GDM1 (cell line): ENCODE results near the gene UFD1.

ENCODE experiments used
- DNase-seq: peaks from one replicate; lab custom pipeline; 2025; lab: John Stamatoyannopoulos, UW

Gene UFD1

GRCh38 chr22:19470010-19470409, 9.0 kb downstream of the UFD1 start:
- no peak for DNase-seq

- no peak for DNase-seq
These were observed 9.6 kb downstream of the UFD1 start for GRCh38 chr22:19469421-19469820.

GRCh38 chr22:19467912-19468311, 11.1 kb downstream of the UFD1 start:
- no peak for DNase-seq

- no peak for DNase-seq
These were observed 11.9 kb downstream of the UFD1 start for GRCh38 chr22:19466848-19467752.

- DNase-seq, result no peak
These were observed 12.8 kb downstream of the UFD1 start for GRCh38 chr22:19466126-19466716.

- DNase-seq, result no peak
These were observed 14.0 kb downstream of the UFD1 start for GRCh38 chr22:19464975-19465374.

- no peak for DNase-seq
These were observed 14.4 kb downstream of the UFD1 start for GRCh38 chr22:19464546-19464945.

GRCh38 chr22:19463491-19464469, 15.2 kb downstream of the UFD1 start:
- no peak for DNase-seq

GRCh38 chr22:19463008-19463407, 16.0 kb downstream of the UFD1 start:
- no peak for DNase-seq

GRCh38 chr22:19461506-19461905, 17.5 kb downstream of the UFD1 start:
- DNase-seq, result no peak

GRCh38 chr22:19460036-19460435, 19.0 kb downstream of the UFD1 start:
- DNase-seq, result no peak

GRCh38 chr22:19457828-19458428, 21.1 kb downstream of the UFD1 start:
- DNase-seq, result no peak

GRCh38 chr22:19456541-19456940, 22.5 kb downstream of the UFD1 start:
- DNase-seq, result no peak

- DNase-seq, result no peak
These were observed 23.2 kb downstream of the UFD1 start for GRCh38 chr22:19455585-19456370.

- no peak for DNase-seq
These were observed 24.0 kb downstream of the UFD1 start for GRCh38 chr22:19455033-19455432.

- no peak for DNase-seq
These were observed 24.8 kb downstream of the UFD1 start for GRCh38 chr22:19454156-19454555.

- DNase-seq, result no peak
These were observed 25.3 kb downstream of the UFD1 start for GRCh38 chr22:19453718-19454117.

GRCh38 chr22:19451570-19451969, 27.4 kb downstream of the UFD1 start:
- no peak for DNase-seq

- no peak for DNase-seq
These were observed 28.4 kb downstream of the UFD1 start for GRCh38 chr22:19450363-19451175.

GRCh38 chr22:19449422-19449767, 29.6 kb downstream of the UFD1 start:
- no peak for DNase-seq
